HFF-Myc (cell line): ENCODE results near the gene RASL12.
"Not testable (repeated sequence)": the region's sequence is repeated elsewhere in the genome, so short reads cannot be mapped to it uniquely, and the experiment has no call there.

ENCODE experiments used
- DNase-seq: peaks from one replicate; pipeline ENCODE4 v3.0.0-alpha.2; 2011; ENCODE audit warnings: low read depth; ENCODE audit errors: extremely low read depth
- H3K4me3 ChIP-seq: replicated peaks from 2 replicates; pipeline ENCODE4 v1.5.1; 2011; ENCODE audit warnings: low read depth, mild to moderate bottlenecking, control low read depth, low read length
- TF ChIP-seq, protein P1 (sequence below): IDR thresholded peaks from 2 replicates; pipeline ENCODE4 v1.5.1; 2012; ENCODE audit warnings: mild to moderate bottlenecking, low read depth, low read length, control low read depth; ENCODE audit errors: missing control alignments

Gene RASL12

DNA sequence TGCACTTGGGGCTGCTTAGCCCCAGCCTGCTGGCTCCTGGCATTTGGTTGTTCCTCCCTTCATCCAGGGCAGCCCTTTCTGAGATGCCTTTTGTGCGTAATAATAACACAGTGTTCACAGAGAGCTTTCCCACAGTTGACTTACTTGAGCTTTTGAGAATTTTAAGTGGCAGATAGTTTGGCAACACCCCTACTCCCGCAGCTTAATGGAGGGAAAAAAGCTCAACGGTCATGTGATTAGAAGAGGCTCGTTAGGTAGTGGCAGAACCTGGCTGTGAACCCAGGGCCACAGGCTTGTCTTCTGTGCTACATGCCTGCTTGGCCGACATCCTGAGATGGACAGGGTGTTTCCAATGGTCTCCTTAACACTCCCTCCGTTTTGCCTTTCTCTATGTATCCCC lies 13.5 kb upstream of the RASL12 start:
- no peak overlapping the region for H3K4me3 ChIP-seq
- no peak for DNase-seq

DNA sequence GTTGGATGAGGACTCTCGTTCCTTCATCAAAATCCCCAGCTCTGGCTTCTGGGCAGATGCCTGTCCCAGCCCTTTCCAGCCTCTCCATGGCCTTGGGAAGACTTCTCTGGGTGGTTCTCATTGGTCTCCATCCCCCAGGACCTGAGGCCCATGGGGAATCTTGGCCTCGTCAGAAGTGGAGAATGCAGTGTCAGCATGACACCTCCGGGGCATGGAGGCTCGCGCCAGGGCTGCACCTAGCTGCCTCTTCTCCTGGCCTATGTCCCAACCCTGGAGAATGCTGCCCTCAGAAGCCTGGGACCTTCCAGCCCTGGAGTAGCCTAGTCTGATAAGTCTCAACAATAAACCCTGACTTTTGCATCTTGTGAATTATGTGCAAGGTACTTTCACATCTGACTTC lies 11.8 kb upstream of the RASL12 start:
- DNase-seq: no peak
- H3K4me3 ChIP-seq: no peak overlapping the region
- TF ChIP-seq, protein P1, sequence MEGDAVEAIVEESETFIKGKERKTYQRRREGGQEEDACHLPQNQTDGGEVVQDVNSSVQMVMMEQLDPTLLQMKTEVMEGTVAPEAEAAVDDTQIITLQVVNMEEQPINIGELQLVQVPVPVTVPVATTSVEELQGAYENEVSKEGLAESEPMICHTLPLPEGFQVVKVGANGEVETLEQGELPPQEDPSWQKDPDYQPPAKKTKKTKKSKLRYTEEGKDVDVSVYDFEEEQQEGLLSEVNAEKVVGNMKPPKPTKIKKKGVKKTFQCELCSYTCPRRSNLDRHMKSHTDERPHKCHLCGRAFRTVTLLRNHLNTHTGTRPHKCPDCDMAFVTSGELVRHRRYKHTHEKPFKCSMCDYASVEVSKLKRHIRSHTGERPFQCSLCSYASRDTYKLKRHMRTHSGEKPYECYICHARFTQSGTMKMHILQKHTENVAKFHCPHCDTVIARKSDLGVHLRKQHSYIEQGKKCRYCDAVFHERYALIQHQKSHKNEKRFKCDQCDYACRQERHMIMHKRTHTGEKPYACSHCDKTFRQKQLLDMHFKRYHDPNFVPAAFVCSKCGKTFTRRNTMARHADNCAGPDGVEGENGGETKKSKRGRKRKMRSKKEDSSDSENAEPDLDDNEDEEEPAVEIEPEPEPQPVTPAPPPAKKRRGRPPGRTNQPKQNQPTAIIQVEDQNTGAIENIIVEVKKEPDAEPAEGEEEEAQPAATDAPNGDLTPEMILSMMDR: no peak

More for the DNA sequence above, 13.5 kb upstream of the RASL12 start:
- TF ChIP-seq, protein P1: no peak

DNA sequence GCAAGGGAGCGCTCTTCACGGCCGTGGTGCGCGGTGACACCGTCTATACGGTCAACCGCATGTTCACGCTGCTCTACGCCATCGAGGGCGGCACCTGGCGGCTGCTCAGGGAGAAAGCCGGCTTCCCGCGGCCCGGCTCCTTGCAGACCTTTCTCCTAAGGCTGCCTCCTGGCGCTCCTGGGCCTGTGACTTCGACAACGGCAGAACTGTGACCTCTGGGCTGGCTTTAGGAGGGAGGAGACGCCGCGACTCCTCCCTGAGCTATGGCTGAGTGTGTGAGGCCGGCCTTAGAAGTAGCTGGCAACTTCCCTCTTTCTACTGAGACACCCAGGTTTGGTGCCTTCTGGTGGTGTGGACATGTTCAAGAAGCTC lies 10.2 kb upstream of the RASL12 start:
- H3K4me3 ChIP-seq: no peak overlapping the region
- DNase-seq: no peak
- TF ChIP-seq, protein P1: peak; percentile 74

DNA sequence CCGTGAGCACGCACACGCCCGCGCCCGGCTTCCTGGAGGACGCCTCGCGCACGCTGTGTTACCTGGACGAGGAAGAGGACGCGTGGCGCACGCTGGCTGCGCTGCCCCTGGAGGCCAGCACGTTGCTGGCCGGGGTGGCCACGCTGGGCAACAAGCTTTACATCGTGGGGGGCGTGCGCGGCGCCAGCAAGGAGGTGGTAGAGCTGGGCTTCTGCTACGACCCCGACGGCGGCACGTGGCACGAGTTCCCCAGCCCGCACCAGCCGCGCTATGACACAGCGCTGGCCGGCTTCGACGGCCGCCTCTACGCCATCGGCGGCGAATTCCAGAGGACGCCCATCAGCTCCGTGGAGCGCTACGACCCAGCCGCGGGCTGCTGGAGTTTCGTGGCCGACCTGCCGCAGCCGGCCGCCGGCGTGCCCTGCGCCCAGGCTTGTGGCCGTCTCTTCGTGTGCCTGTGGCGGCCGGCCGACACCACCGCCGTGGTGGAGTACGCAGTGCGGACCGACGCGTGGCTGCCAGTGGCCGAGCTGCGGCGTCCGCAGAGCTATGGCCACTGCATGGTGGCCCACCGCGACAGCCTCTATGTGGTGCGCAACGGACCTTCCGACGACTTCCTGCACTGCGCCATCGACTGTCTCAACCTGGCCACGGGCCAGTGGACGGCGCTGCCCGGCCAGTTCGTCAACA lies 9.6 kb upstream of the RASL12 start:
- no peak for DNase-seq
- no peak overlapping the region for H3K4me3 ChIP-seq
- TF ChIP-seq, protein P1: no peak

DNA sequence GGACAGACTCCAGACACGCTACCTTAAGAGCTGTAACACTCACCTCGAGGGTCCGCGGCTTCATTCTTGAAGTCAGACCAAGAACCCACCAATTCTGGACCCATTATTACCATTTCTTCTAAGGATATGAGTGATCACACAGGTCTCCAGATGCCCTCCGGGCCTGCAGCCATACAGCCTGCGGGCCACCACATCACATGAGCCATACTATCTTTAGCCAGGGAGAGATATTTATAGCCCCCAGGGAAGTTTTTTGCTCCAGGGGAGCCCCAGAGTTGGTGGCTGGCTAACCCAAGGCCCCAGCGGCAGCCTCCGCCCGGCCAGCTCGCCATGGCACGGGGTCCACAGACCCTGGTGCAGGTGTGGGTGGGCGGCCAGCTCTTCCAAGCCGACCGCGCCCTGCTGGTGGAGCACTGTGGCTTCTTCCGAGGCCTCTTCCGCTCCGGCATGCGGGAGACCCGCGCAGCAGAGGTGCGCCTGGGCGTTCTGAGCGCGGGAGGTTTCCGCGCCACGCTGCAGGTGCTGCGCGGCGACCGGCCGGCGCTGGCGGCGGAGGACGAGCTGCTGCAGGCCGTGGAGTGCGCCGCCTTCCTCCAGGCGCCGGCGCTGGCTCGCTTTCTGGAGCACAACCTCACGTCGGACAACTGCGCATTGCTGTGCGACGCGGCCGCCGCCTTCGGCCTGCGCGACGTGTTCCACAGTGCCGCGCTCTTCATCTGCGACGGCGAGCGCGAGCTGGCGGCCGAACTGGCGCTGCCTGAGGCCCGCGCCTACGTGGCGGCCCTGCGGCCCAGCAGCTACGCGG lies 8.9 kb upstream of the RASL12 start, which contains the start of gene KBTBD13:
TSS of gene KBTBD13 (plus strand) at position 261 of the 805 bp plus-strand sequence. CDS start at position 331, 70 bp downstream.
- TF ChIP-seq, protein P1: no peak
- no peak for DNase-seq
- H3K4me3 ChIP-seq: no peak within 1 kb of the TSS

DNA sequence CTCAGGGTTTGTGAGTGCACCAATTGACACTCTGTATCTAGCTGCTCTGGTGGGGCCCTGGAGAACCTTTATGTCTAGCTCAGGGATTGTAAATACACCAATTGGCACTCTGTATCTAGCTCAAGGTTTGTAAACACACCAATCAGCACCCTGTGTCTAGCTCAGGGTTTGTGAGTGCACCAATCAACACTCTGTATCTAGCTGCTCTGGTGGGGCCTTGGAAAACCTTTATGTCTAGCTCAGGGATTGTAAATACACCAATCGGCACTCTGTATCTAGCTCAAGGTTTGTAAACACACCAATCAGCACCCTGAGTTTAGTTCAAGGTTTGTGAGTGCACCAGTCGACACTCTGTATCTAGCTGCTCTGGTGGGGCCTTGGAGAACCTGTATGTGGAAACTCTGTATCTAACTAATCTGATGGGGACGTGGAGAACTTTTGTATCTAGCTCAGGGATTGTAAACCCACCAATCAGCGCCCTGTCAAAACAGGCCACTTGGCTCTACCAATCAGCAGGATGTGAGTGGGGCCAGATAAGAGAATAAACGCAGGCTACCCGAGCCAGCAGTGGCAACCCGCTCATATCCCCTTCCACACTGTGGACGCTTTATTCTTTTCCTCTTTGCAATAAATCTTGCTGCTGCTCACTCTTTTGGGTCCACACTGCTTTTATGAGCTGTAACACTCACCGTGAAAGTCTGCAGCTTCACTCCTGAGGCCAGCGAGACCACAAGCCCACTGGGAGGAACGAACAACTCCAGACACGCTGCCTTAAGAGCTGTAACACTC lies 8.0 kb upstream of the RASL12 start:
- DNase-seq, H3K4me3 ChIP-seq: not testable (repeated sequence)

DNA sequence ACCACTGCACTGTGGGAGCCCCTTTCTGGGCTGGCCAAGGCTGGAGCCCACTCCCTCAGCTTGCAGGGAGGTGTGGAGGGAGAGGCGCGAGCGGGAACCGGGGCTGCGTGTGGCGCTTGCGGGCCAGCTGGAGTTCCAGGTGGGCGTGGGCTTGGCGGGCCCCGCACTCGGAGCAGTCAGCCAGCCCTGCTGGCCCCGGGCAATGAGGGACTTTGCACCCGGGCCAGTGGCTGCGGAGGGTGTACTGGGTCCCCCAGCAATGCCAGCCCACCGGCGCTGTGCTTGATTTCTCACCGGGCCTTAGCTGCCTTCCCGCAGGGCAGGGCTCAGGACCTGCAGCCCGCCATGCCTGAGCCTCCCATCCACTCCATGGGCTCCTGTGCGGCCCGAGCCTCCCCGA lies 7.2 kb upstream of the RASL12 start:
- not testable (repeated sequence) for H3K4me3 ChIP-seq, DNase-seq
